Brain microvascular endothelial cell (primary cell): ENCODE measurements around the gene ACSL5.
A peak's percentile ranks its signal among the peaks of the same experiment; 100 is the strongest.
"Not testable (repeated sequence)": the region's sequence is repeated elsewhere in the genome, so short reads cannot be mapped to it uniquely, and the experiment has no call there.

Experiments
- DNase-seq: peaks from one replicate; pipeline ENCODE4 v3.0.0-alpha.2; 2020
- H3K27ac ChIP-seq: fragments of 250-450 bp; sonication (Bioruptor Pico); 2 replicates; pipeline ENCODE4 v1.5.1; 2020; ENCODE audit warnings: mild to moderate bottlenecking, moderate library complexity
- H3K27me3 ChIP-seq: fragments of 250-450 bp; sonication (Bioruptor Pico); replicated peaks from 2 replicates; pipeline ENCODE4 v1.5.1; 2020; ENCODE audit warnings: mild to moderate bottlenecking
- H3K36me3 ChIP-seq: fragments of 250-450 bp; sonication (Bioruptor Pico); replicated peaks from 2 replicates; pipeline ENCODE4 v1.5.1; 2020; ENCODE audit warnings: mild to moderate bottlenecking
- H3K4me3 ChIP-seq: 2 replicates; pipeline ENCODE4 v1.5.1; 2011; ENCODE audit warnings: low read depth, mild to moderate bottlenecking, control low read depth, low read length, moderate library complexity
- in situ Hi-C: cut with HindIII; loops from 2 replicates; pipeline ENCODE4 v1.10.0; 2017; ENCODE audit warnings: low sequenced_read_pairs, low pct_ligation_motif_present
- TF ChIP-seq, protein P1 (sequence below): IDR thresholded peaks from 2 replicates; pipeline ENCODE4 v1.5.1; 2011; ENCODE audit warnings: low read depth, mild to moderate bottlenecking, moderate library complexity, low read length, control low read depth, inconsistent platforms; ENCODE audit errors: missing control alignments

ACSL5 gene

DNA sequence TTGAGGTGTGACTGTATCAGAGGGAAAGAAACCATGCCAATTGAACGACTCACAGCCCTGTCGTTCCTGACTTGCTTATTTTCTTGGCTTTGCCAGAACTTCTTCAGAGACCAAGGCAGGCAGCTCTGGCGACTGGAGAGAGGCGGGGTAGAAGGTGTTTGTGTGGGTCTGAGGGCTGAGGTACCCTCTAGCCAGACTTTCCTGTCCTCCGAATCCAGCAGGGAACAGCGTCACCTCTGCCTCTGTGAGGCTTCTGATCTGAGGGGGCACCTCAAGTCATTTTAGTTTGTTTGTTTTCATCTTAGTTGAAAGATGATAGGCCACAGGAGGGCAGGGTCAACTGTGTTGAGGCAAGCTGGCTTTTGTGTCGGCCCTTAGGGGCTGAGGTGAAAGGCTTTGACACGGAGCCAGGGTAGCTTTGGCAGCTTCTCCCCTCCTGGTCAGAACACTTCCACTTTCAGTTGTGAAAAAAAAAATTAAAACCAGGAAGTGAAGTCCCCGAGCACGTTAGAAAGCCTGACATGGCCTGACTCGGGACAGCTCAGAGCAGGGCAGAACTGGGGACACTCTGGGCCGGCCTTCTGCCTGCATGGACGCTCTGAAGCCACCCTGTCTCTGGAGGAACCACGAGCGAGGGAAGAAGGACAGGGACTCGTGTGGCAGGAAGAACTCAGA, 1.9 kb downstream of the ACSL5 start:
- peak; percentile 9 for DNase-seq
- no peaks in the 10 kb centered on the region for H3K36me3 ChIP-seq
- TF ChIP-seq, protein P1, sequence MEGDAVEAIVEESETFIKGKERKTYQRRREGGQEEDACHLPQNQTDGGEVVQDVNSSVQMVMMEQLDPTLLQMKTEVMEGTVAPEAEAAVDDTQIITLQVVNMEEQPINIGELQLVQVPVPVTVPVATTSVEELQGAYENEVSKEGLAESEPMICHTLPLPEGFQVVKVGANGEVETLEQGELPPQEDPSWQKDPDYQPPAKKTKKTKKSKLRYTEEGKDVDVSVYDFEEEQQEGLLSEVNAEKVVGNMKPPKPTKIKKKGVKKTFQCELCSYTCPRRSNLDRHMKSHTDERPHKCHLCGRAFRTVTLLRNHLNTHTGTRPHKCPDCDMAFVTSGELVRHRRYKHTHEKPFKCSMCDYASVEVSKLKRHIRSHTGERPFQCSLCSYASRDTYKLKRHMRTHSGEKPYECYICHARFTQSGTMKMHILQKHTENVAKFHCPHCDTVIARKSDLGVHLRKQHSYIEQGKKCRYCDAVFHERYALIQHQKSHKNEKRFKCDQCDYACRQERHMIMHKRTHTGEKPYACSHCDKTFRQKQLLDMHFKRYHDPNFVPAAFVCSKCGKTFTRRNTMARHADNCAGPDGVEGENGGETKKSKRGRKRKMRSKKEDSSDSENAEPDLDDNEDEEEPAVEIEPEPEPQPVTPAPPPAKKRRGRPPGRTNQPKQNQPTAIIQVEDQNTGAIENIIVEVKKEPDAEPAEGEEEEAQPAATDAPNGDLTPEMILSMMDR, result no peak
- H3K27me3 ChIP-seq, result no peaks in the 10 kb centered on the region
- in situ Hi-C loops, result no loop called here
- H3K4me3 ChIP-seq, result no peak overlapping the region
- H3K27ac ChIP-seq, result no peak overlapping the region

DNA sequence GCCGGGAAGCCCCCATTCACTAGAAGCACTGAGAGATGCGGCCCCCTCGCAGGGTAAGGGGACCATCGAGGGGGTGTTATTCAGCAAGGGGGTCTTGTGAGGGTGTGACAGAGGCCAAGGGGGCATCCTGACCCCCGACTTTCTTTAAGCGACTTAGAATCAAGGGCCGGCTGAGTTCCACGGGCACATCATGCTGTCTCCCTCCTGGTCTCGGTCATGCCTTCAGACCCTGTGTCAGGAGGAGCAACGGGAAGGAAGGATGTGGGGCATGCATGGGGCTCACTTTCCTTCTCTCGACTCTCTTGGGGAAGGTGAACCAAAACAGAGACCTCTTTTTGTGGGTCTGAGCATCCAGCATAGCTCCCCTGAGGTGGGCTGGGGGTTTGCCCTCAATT, 2.5 kb downstream of the ACSL5 start:
- Histone ChIP-seq H3K27ac (no peak overlapping the region), H3K27me3 (no peaks in the 10 kb centered on the region), H3K4me3 (no peak overlapping the region), H3K36me3 (no peaks in the 10 kb centered on the region)
- no peak for DNase-seq
- TF ChIP-seq, protein P1, result no peak
- in situ Hi-C loops, result no loop called here

DNA sequence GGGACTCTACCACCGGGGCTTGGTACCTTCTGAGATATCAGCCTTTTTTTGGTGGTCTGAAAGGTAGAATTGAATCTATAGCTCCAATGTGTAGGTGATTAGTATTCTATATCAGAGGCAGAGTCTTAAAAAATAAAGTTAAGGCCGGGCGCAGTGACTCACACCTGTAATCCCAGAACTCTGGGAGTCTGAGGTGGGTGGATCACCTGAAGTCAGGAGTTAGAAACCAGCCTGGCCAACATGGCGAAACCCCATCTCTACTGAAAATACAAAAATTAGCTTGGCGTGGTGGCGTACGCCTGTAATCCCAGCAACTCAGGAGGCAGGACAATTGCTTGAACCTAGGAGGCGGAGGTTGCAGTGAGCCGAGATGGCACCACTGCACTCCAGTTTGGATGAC, 3.2 kb downstream of the ACSL5 start:
- DNase-seq, H3K36me3 ChIP-seq, H3K27ac ChIP-seq, H3K4me3 ChIP-seq, in situ Hi-C loops, H3K27me3 ChIP-seq: not testable (repeated sequence)

DNA sequence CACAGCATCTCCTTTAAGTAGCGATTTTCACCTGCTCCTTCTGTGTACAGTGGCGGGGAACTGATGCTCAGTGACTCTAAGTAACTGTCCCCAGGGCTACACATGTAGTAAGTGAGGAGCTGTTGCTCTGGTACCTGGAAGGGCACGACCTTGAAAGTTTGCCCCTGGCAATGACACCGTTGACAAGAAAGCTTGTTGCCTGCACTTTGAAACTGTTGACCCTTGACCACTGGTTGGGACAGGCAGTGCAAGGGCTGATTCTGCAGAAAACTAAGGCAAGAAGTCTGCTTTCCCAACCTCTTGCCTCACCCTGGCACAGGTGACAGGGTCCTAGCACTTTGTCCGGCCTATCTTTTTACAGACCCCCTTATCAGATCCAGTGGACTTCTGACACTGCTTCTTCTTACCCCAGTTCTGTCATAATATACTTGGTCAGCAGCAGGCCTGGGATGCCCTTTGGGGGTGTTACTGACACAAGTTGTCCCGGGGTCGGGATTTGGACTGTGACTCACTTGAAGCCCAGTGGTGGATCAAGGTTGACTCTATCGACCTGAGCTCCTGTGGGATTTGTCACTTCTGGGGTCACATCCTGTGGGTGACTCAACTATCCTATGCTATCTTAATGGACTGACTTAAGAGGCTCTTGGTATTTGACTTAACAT, 5.8 kb downstream of the ACSL5 start:
- TF ChIP-seq, protein P1, result no peak
- Histone ChIP-seq H3K27me3 (no peaks in the 10 kb centered on the region), H3K4me3 (no peak overlapping the region), H3K36me3 (no peaks in the 10 kb centered on the region), H3K27ac (no peak overlapping the region)
- peak; percentile 33 for DNase-seq
- in situ Hi-C loops, result no loop called here

DNA sequence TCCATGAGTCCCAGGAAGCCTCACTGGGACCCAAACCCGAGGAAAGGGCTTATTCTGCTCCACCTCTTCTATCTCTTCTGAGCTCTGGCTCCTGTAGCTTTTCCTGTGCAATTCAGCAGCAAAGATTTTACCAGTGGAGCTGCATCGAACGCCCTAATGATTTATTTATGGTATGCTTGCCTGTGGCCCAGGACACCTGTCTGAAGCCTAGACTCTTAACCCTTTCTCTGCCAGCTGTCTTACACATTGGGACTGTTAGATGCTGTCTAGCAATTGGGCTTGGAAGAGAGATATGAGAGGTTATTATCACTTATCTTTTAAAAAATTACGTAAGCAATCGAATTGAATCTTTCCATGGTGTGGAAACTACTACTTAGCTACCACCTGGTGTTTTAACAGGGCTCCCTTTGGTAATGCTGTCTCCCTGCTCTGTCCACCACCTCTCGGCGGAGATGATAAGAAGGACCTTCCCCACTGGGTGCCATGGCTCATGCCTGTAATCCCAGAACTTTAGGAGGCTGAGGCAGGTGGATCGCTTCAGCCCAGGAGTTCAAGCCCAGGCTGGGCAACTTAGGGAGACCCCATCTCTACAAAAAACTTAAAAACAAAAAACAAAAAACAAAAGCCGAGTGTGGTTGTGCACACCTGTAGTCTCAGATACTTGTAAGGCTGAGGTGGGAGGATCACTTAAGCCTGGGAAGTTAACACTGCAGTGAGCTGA, 8.8 kb downstream of the ACSL5 start:
- TF ChIP-seq, protein P1, result no peak
- Histone ChIP-seq H3K27ac (no peak overlapping the region), H3K36me3 (no peaks in the 10 kb centered on the region), H3K27me3 (no peaks in the 10 kb centered on the region), H3K4me3 (no peak overlapping the region)
- DNase-seq, result no peak
- in situ Hi-C loops, result no loop called here

DNA sequence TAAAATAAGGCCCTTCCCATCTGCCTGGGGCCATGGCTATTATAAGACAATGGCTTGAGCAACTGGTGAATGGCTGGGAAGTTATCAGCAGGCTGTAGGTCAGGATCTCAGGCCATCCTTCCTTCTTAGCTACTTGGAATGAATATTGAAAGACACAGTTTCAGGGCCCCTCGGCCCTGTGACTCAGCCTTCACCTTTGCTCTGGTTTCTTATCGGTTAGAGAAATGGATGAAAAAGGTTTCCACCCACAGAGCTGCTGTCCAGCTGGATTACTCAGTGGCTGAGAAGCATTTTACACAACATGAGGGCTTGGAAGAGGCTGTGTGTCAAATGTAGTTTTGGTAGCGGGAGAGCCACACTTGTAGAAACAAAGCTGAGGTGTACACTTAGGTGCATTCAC, 9.4 kb downstream of the ACSL5 start:
- in situ Hi-C loops, result no loop called here
- Histone ChIP-seq H3K27me3 (no peaks in the 10 kb centered on the region), H3K4me3 (no peak overlapping the region), H3K27ac (no peak overlapping the region), H3K36me3 (no peaks in the 10 kb centered on the region)
- peak; percentile 45 for DNase-seq
- TF ChIP-seq, protein P1, result no peak
